HG03103 (cell line): ENCODE measurements around the gene ZNF211.

Source experiments
- ATAC-seq: cut with Tn5 transposase; IDR thresholded peaks from one replicate; pipeline ENCODE4 v1.9.1; 2021; ENCODE audit warnings: low read depth; ENCODE audit not compliant: unreplicated experiment

Gene ZNF211

GRCh38 chr19:57653689-57654088 lies 20.7 kb downstream of the ZNF211 start:
- no peak for ATAC-seq

GRCh38 chr19:57655443-57655842 lies 22.5 kb downstream of the ZNF211 start:
- ATAC-seq, result no peak

DNA sequence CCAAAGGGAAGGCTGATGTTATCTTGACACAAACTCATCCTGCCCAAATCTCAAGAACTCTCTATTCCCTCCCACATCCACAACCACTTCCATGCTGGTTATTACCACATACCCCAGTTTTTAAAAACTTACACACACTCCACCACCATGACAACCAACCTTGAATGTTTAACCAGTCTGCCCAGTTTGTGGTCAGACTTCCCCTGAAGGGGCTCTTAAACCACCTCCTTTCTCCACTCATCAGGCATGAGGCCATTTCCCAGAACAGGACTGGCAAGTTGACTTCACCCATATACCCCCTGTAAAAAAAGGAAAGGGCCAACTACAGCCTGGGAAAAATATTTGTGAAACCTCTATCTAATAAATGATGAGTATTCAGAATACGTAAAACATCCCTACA lies 23.4 kb downstream of the ZNF211 start:
- no peak for ATAC-seq

- no peak for ATAC-seq
These were observed 31.5 kb downstream of the ZNF211 start for GRCh38 chr19:57664269-57665127.

- no peak for ATAC-seq
These were observed 32.4 kb downstream of the ZNF211 start for GRCh38 chr19:57665261-57665806.

DNA sequence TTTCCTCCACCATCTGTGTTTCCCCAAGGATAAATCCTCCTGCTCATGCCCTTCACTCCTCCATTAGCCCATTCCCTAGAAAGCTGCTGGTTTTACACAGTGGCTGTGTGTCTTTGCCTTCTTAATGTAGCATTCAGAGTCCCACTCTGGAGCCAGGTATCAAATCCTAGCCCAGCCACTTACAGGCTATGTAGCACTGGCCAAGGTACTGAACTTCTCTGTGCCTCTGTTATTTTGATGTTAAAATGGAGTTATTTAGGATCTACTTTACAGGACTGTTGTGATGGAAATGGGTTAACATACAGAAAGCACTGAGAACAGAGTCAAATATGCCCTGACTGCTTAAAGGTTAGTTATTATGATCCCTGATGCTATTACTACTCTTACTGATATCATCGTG lies 34.3 kb downstream of the ZNF211 start:
- no peak for ATAC-seq

GRCh38 chr19:57668635-57669034 lies 35.7 kb downstream of the ZNF211 start, which contains the start of gene ZSCAN4:
Gene ZSCAN4 (plus strand): TSS chr19:57668935. CDS start chr19:57676146, 7,211 bp downstream.
- ATAC-seq, result no peak

DNA sequence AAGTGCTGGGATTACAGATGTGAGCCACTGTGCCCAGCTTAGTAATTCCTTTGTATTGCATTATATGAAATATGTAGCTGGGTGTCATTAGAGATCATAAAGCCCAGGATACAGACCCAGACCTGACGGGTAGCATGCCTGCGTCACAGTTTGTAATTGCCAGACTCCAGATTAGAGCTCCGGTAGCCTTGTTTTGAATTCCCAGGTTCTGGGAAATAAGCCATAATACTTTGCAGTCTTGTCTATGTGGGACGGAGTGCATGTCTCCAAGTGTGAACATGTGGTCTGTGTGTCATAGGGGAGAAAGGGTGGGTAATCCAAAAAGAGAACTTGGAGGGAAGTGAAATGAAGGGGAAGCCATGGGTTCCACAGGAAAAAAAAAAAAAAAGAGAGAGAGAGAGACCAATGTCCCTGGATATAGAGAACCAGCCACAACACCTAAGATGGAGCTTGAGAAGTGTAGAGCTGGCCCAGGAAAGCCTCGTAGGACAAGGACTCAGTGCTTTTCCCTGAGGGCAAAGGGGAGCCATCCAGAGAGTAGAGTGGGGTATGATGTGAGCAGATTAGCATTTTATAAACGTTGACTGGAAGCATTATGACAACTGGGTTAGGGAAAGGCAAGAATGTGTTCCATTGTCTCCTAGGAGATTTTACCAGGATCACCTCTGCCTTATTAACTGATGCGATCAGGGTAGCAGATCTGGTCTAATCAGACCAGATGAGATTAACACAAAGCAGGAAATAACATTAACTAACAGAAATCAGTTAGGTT lies 38.3 kb downstream of the ZNF211 start:
- ATAC-seq, result no peak

DNA sequence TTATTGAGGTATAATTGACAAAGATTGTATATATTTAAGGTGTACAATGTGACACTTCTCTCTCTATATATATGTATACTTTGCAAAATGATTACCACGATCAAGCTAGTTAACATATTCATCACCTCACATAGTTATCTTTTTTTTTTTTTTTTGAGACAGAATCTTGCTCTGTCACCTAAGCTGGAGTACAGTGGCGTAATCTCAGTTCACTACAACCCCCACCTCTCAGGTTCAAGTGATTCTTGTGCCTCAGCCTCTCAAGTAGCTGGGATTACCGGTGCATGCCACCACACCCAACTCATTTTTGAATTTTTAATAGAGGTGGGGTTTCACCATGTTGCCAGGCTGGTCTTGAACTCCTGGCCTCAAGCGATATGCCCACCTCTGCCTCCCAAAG lies 39.5 kb downstream of the ZNF211 start:
- no peak for ATAC-seq

DNA sequence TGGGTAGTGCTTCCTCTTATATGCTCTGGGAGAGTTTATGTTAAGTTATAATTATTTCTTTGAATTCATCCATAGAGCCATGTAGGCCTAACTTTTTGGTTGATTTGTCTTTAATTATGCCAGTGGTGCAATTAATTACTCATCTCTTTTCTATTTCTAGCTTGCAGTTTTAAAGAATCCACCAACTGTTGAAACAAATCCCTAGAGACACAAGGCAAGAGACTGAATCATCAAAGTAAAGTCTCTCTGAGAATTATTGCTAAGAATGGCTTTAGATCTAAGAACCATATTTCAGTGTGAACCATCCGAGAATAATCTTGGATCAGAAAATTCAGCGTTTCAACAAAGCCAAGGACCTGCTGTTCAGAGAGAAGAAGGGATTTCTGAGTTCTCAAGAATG lies 42.9 kb downstream of the ZNF211 start:
- ATAC-seq, result no peak

GRCh38 chr19:57682226-57682766 lies 49.3 kb downstream of the ZNF211 start:
- no peak for ATAC-seq

- no peak for ATAC-seq
These were observed 53.8 kb downstream of the ZNF211 start for GRCh38 chr19:57686727-57687126.

GRCh38 chr19:57687363-57688010 lies 54.5 kb downstream of the ZNF211 start:
- no peak for ATAC-seq

DNA sequence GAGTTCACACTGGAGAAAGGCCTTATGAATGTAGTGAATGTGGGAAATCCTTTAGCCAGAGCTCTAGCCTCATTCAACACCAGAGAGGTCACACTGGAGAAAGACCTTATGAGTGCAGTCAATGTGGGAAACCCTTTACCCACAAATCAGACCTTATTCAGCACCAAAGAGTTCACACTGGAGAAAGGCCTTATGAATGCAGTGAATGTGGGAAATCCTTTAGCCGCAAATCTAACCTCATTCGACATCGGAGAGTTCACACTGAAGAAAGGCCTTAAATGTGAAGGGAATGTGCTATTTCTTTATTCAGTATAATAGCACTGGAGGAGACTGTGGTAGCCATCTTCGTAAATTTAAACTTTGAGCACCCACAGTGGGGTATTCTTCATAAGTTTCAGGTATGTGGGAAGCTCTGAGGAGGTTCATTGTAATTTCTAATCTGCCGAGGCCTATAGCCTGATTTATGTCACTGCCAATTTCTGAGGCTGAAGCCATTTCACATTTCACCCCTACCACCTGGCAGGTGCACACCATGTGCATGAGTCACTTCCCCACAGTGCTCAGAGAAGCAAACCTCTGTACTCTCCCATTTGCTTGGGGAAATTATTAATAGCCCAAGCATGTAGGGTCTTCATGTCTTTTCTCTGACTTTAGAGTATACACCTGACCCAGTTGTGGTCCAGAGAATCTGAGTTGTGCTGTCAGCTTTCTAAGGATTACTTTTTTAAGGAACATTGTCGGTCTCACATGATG lies 55.2 kb downstream of the ZNF211 start:
- no peak for ATAC-seq

- no peak for ATAC-seq
These were observed 56.8 kb downstream of the ZNF211 start for GRCh38 chr19:57689750-57690149.
